ENCODE data around the gene CATSPERB. TPM values are rescaled to one million over a fixed set of nuclear protein-coding genes. Genes with fewer than 3 reads are reported as not detected.
"Not testable (repeated sequence)": the region's sequence is repeated elsewhere in the genome, so short reads cannot be mapped to it uniquely, and the experiment has no call there.

Gene CATSPERB
- total and polyA plus RNA-seq, 8 donors, result 0.31 to 56.5 (median 3.5) TPM

DNA sequence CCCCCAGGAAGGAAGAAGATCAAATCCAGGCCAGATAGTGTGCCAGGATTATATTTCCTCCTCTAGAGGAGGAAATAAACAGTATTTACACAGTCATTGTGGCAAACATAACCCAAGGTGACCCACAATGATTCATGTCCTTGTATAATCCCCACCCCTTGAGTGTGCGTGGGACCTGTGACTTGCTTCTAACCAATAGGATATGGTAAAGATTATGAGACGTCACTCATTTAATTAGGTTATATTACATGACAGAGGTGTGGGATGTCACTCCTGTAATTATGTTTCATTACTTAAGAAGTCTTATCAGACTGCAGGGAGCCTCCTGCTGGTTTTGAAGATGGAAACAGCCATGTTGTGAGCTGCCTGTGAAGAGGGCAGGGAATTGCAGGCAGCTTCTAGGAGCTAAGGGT, 12.2 kb upstream of the CATSPERB start:
- Histone ChIP-seq H3K27me3 (no peaks in the 10 kb centered on the region), H3K4me1 (peaks cover 0 to 9% (median 7%) of the 10 kb centered on the region in 4 donors), H3K27ac (peak overlapping the region; percentile 30 to 78 (median 60)), H3K36me3 (no peaks in the 10 kb centered on the region), H3K4me3 (no peak overlapping the region), H3K9me3 (no peaks in the 10 kb centered on the region)
- TF ChIP-seq POLR2AphosphoS5 (IDR thresholded peaks at IDR 0.05) (peak in 2 of 3 donors; percentile 23 to 84), POLR2A (IDR thresholded peaks at IDR 0.05) (no peak)
- WGBS, 5 donors, result 25 to 42% (median 35%) methylated on average over 2 of the region's 2 CpGs
- peak; percentile 60 to 89 for DNase-seq
- intact Hi-C loops (cut with DNase I; ENCODE audit: low total_unique reads), result no loop called here

DNA sequence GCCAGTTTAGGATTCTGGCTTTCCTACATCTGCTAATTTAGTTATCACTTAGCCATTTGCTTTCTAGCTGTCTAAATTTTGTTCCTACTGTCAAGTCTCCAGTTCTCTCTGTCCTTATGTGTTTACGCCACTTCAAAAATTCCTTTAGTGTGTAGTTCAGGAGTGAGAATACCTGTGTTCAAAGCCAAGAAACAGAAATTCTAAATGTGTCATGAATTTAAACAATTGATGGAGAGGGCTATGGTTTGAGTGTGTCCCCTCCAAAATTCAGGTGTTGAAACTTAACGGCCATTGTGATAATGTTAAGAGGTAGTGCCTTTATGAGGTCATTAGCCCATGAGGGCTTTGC, 11.4 kb upstream of the CATSPERB start:
- no peak for DNase-seq
- no peak overlapping the region for H3K4me3 ChIP-seq
- H3K9me3 ChIP-seq, result no peaks in the 10 kb centered on the region
- no peaks in the 10 kb centered on the region for H3K36me3 ChIP-seq
- peak overlapping the region; percentile 42 to 78 (median 58) for H3K27ac ChIP-seq
- H3K4me1 ChIP-seq, result peaks cover 0 to 9% (median 7%) of the 10 kb centered on the region in 4 donors
- TF ChIP-seq POLR2A (IDR thresholded peaks at IDR 0.05) (no peak), POLR2AphosphoS5 (IDR thresholded peaks at IDR 0.05) (no peak), EP300 (IDR thresholded peaks at IDR 0.05) (no peak)
- TF ChIP-seq, protein P1, sequence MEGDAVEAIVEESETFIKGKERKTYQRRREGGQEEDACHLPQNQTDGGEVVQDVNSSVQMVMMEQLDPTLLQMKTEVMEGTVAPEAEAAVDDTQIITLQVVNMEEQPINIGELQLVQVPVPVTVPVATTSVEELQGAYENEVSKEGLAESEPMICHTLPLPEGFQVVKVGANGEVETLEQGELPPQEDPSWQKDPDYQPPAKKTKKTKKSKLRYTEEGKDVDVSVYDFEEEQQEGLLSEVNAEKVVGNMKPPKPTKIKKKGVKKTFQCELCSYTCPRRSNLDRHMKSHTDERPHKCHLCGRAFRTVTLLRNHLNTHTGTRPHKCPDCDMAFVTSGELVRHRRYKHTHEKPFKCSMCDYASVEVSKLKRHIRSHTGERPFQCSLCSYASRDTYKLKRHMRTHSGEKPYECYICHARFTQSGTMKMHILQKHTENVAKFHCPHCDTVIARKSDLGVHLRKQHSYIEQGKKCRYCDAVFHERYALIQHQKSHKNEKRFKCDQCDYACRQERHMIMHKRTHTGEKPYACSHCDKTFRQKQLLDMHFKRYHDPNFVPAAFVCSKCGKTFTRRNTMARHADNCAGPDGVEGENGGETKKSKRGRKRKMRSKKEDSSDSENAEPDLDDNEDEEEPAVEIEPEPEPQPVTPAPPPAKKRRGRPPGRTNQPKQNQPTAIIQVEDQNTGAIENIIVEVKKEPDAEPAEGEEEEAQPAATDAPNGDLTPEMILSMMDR (IDR thresholded peaks at IDR 0.05), result no peak
- intact Hi-C loops (cut with DNase I; ENCODE audit: low total_unique reads), result no loop called here
- H3K27me3 ChIP-seq, result no peaks in the 10 kb centered on the region
- 90 to 95% (median 93%) methylated on average over 2 of the region's 2 CpGs for WGBS, 5 donors

DNA sequence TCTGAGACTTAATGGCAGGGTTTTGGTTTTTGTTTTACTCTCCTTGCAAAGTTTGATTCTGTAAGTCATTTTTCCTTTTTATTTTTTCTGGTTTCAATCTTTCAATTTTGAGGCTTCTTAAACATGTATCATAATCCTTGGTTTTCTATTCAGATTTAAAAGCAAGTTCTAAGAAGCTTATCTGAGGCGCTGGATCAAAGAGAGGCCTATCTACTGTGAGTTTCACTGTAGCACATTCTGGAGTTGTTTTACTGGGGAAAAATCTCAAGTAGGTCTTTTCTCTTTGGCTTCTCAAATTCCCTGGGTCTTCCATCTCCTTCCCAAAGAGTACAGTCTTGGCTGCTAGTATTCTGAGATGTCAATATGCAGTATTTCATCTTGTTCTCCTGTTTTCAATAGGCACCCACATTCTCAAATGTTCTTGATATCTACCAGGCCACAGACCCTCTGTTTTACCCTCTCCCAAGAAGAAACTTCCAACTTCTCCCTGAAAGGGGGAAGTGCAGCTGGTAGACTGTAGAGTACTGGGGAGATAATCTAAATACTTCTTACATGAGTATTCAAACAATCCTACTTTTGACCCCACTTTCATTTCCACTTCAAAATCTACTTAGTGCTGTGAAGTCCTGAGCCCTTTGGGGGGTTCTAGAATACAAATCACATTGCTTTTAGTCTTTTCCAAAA, 10.9 kb upstream of the CATSPERB start:
- WGBS, 5 donors, result 37 to 79% (median 67%) methylated on average over 1 of the region's 1 CpG
- peak in 1 of 2 donors; percentile 41 for DNase-seq
- Histone ChIP-seq H3K27me3 (no peaks in the 10 kb centered on the region), H3K27ac (peak overlapping the region in 4 of 5 donors; percentile 42 to 78 (median 66)), H3K36me3 (no peaks in the 10 kb centered on the region), H3K9me3 (no peaks in the 10 kb centered on the region), H3K4me3 (no peak overlapping the region), H3K4me1 (peaks cover 0 to 9% (median 7%) of the 10 kb centered on the region in 4 donors)
- intact Hi-C loops (cut with DNase I; ENCODE audit: low total_unique reads), result no loop called here
- TF ChIP-seq, protein P1 (IDR thresholded peaks at IDR 0.05), result no peak
- TF ChIP-seq EP300 (IDR thresholded peaks at IDR 0.05) (no peak), POLR2A (IDR thresholded peaks at IDR 0.05) (no peak), POLR2AphosphoS5 (IDR thresholded peaks at IDR 0.05) (no peak)

DNA sequence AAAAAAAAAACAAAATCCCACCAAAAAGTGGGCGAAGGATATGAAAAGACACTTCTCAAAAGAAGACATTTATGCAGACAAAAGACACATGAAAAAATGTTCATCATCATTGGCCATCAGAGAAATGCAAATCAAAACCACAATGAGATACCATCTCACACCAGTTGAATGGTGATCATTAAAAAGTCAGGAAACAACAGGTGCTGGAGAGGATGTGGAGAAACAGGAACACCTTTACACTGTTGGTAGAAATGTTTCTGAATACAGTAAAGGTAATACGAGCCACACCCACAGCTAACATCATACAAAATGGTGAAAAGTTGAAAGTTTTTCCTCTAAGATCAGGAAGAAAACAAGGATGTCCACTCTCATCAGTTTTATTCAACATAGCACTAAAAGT, 8.0 kb upstream of the CATSPERB start:
- WGBS, 5 donors, result 91 to 100% (median 97%) methylated on average over 2 of the region's 2 CpGs
- intact Hi-C loops (cut with DNase I; ENCODE audit: low total_unique reads), result not testable (repeated sequence)

DNA sequence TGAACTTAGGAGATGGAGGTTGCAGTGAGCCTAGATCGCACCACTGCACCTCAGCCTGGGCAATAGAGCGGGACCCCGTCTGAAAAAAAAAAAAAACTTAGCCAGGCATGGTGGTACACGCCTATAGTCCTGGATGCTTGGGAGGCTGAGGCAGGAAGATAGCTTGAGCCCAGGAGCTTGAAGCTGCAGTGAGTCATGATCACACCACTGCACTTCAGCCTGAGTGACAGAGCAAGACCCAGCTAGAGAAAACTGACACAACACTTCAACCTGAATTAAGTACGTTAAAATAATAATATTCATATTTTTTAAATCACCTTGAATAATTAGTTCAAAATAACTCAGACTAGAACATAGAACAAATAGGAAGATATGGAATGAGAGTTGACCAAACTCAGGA, 5.7 kb upstream of the CATSPERB start:
- TF ChIP-seq POLR2A (IDR thresholded peaks at IDR 0.05) (no peak), POLR2AphosphoS5 (IDR thresholded peaks at IDR 0.05) (no peak), EP300 (IDR thresholded peaks at IDR 0.05) (no peak)
- TF ChIP-seq, protein P1 (IDR thresholded peaks at IDR 0.05), result no peak
- WGBS, 5 donors, result 89 to 97% (median 95%) methylated on average over 5 of the region's 5 CpGs
- no peaks in the 10 kb centered on the region for H3K27me3 ChIP-seq
- intact Hi-C loops (cut with DNase I; ENCODE audit: low total_unique reads), result no loop called here
- H3K36me3 ChIP-seq, result no peaks in the 10 kb centered on the region
- no peaks in the 10 kb centered on the region for H3K9me3 ChIP-seq
- no peaks in the 10 kb centered on the region for H3K4me1 ChIP-seq
- no peak for DNase-seq
- no peak overlapping the region for H3K4me3 ChIP-seq
- no peak overlapping the region for H3K27ac ChIP-seq

More for the DNA sequence above, 8.0 kb upstream of the CATSPERB start:
- not testable (repeated sequence) for H3K4me3 ChIP-seq, H3K36me3 ChIP-seq, H3K27me3 ChIP-seq, H3K27ac ChIP-seq, H3K9me3 ChIP-seq, DNase-seq, H3K4me1 ChIP-seq

Data from stomach (tissue), 9 donors.